H1 (cell line): ENCODE data around the gene MZF1. TPM values are rescaled to one million over a fixed set of nuclear protein-coding genes. Genes with fewer than 3 reads are reported as not detected.

Experiments used
- CTCF ChIA-PET: fragments of 300-600 bp; sonication (Branson Sonifier 250); formaldehyde crosslinking; loops from one replicate; lab custom pipeline; 2021; ENCODE audit not compliant: partially characterized antibody; lab: Charles Lee
- POLR2A ChIA-PET: fragments of 300-600 bp; sonication (Branson Sonifier 250); formaldehyde crosslinking; loops from one replicate; lab custom pipeline; 2021; ENCODE audit warnings: inconsistent platforms; ENCODE audit not compliant: partially characterized antibody; lab: Charles Lee
- DNase-seq, 2 experiments: peaks; one replicate each; pipeline versions ENCODE4 v3.0.0 to v3.0.0-alpha.2; 2010 to 2022; ENCODE audit warnings: low spot score in 2 of 2, low read depth in 1 of 2, mixed read lengths in 1 of 2
- FAIRE-seq: peaks from 2 replicates; lab custom pipeline; 2011; peaks lifted over from hg19 to GRCh38; lab: Jason Lieb, UNC
- H2AFZ ChIP-seq: 2 replicates; pipeline ENCODE4 v1.8.1; 2012; ENCODE audit warnings: low read length, inconsistent platforms
- H2AK5ac ChIP-seq: 2 replicates; pipeline ENCODE4 v1.6.1; 2013; ENCODE audit warnings: low read depth, low read length
- H2BK120ac ChIP-seq: replicated peaks from 2 replicates; pipeline ENCODE3; 2013; ENCODE audit warnings: low read depth, low read length, inconsistent platforms
- H2BK12ac ChIP-seq: 2 replicates; pipeline ENCODE4 v1.6.1; 2013; ENCODE audit warnings: low read depth, low read length
- H2BK15ac ChIP-seq: 2 replicates; pipeline ENCODE4 v1.6.1; 2013; ENCODE audit warnings: low read length
- H2BK20ac ChIP-seq: 2 replicates; pipeline ENCODE4 v1.6.1; 2013; ENCODE audit warnings: low read length
- H2BK5ac ChIP-seq: 2 replicates; pipeline ENCODE4 v1.6.1; 2013; ENCODE audit warnings: low read depth, low read length
- H3K14ac ChIP-seq: 2 replicates; pipeline ENCODE4 v1.6.1; 2013; ENCODE audit warnings: inconsistent platforms; ENCODE audit not compliant: insufficient read length
- H3K18ac ChIP-seq: 2 replicates; pipeline ENCODE4 v1.6.1; 2013; ENCODE audit warnings: low read length; ENCODE audit errors: extremely low read depth
- H3K23ac ChIP-seq: 2 replicates; pipeline ENCODE4 v1.6.1; 2013; ENCODE audit warnings: inconsistent platforms; ENCODE audit not compliant: insufficient read length
- H3K23me2 ChIP-seq: 2 replicates; pipeline ENCODE4 v1.6.1; 2013; ENCODE audit warnings: low read depth, low read length
- H3K27ac ChIP-seq: 2 replicates; pipeline ENCODE4 v1.6.1; 2011; ENCODE audit warnings: low read depth, low read length, inconsistent platforms
- H3K27me3 ChIP-seq, 4 experiments: replicated peaks in 1 of 4; 1 replicate in 1 of 4; 2 replicates in 3 of 4; pipeline versions ENCODE4 v1.6.1 to v1.8.1; 2011 to 2013; ENCODE audit warnings: low read length in 3 of 4, mild to moderate bottlenecking in 3 of 4, inconsistent platforms in 2 of 4, mixed read lengths in 2 of 4, moderate library complexity in 1 of 4; ENCODE audit not compliant: control insufficient read depth in 3 of 4, insufficient read depth in 3 of 4; ENCODE audit errors: extremely low read depth in 1 of 4
- H3K36me3 ChIP-seq, 4 experiments: 2 replicates each; pipeline versions ENCODE4 v1.6.1 to v1.8.1; 2011 to 2013; ENCODE audit warnings: mild to moderate bottlenecking in 4 of 4, low read length in 3 of 4, moderate library complexity in 2 of 4, control low read depth in 1 of 4, inconsistent platforms in 1 of 4; ENCODE audit not compliant: insufficient read depth in 4 of 4, control insufficient read depth in 2 of 4
- H3K4ac ChIP-seq: replicated peaks from 2 replicates; pipeline ENCODE3; 2013; ENCODE audit warnings: low read length, low read depth, mixed read lengths, inconsistent platforms; ENCODE audit not compliant: insufficient read length
- H3K4me1 ChIP-seq, 4 experiments: replicated peaks in 1 of 4; 1 replicate in 1 of 4; 2 replicates in 3 of 4; pipeline versions ENCODE4 v1.6.1 to v1.8.1; 2011 to 2013; ENCODE audit warnings: low read length in 3 of 4, inconsistent platforms in 2 of 4, mixed read lengths in 1 of 4; ENCODE audit not compliant: insufficient read depth in 4 of 4, control insufficient read depth in 3 of 4
- H3K4me2 ChIP-seq, 2 experiments: 2 replicates each; pipeline versions ENCODE4 v1.6.1 to v1.8.1; 2011 to 2013; ENCODE audit warnings: low read depth in 2 of 2, low read length in 2 of 2, control low read depth in 1 of 2, inconsistent platforms in 1 of 2, mild to moderate bottlenecking in 1 of 2; ENCODE audit not compliant: insufficient read depth in 1 of 2
- H3K4me3 ChIP-seq, 4 experiments: fragments of 200-600, 300-600 bp in 1 of 4; sonication (generic), shearing (Covaris generic), sonication (Bioruptor Twin) in 1 of 4; 2 replicates each; pipeline versions ENCODE4 v1.5.1 to v1.8.1; 2011 to 2016; ENCODE audit warnings: low read length in 4 of 4, low read depth in 3 of 4, control low read depth in 2 of 4, inconsistent platforms in 2 of 4, mild to moderate bottlenecking in 2 of 4, mixed read lengths in 1 of 4, moderate library complexity in 1 of 4; ENCODE audit not compliant: insufficient read depth in 2 of 4; ENCODE audit errors: extremely low read depth in 1 of 4
- H3K56ac ChIP-seq: replicated peaks from 2 replicates; pipeline ENCODE3; 2013; ENCODE audit warnings: low read depth, mild to moderate bottlenecking, mixed read lengths, low read length, inconsistent platforms; ENCODE audit not compliant: insufficient read length
- H3K79me1 ChIP-seq: 2 replicates; pipeline ENCODE4 v1.6.1; 2013; ENCODE audit warnings: low read depth, low read length, control low read depth
- H3K79me2 ChIP-seq, 2 experiments: 2 replicates each; pipeline versions ENCODE4 v1.6.1 to v1.8.1; 2012 to 2013; ENCODE audit warnings: low read length in 2 of 2, mild to moderate bottlenecking in 2 of 2, inconsistent platforms in 1 of 2; ENCODE audit not compliant: insufficient read depth in 2 of 2, control insufficient read depth in 1 of 2
- H3K9ac ChIP-seq, 4 experiments: replicated peaks in 1 of 4; 1 replicate in 1 of 4; 2 replicates in 3 of 4; pipeline versions ENCODE4 v1.6.1 to v1.8.1; 2011 to 2013; ENCODE audit warnings: low read depth in 3 of 4, low read length in 3 of 4, control low read depth in 2 of 4, mild to moderate bottlenecking in 2 of 4, moderate library complexity in 2 of 4, inconsistent platforms in 1 of 4; ENCODE audit errors: extremely low read depth in 1 of 4
- H3K9me3 ChIP-seq, 2 experiments: 2 replicates each; pipeline versions ENCODE4 v1.6.1 to v1.8.1; 2012 to 2013; ENCODE audit warnings: mild to moderate bottlenecking in 2 of 2, moderate library complexity in 2 of 2, control low read depth in 1 of 2, inconsistent platforms in 1 of 2, low read depth in 1 of 2, low read length in 1 of 2, mixed read lengths in 1 of 2; ENCODE audit not compliant: insufficient read depth in 2 of 2
- H4K20me1 ChIP-seq, 2 experiments: replicated peaks in 1 of 2; 2 replicates each; pipeline versions ENCODE3 to v1.8.1; 2011 to 2013; ENCODE audit warnings: inconsistent platforms in 2 of 2, low read length in 2 of 2, mild to moderate bottlenecking in 1 of 2; ENCODE audit not compliant: insufficient read depth in 2 of 2, control insufficient read depth in 1 of 2
- H4K5ac ChIP-seq: 2 replicates; pipeline ENCODE4 v1.6.1; 2013; ENCODE audit warnings: low read length, low read depth, mixed read lengths, inconsistent platforms; ENCODE audit not compliant: insufficient read length
- H4K8ac ChIP-seq: 2 replicates; pipeline ENCODE4 v1.8.0; 2013; ENCODE audit warnings: mild to moderate bottlenecking, moderate library complexity, low read length, inconsistent platforms; ENCODE audit not compliant: insufficient read depth; ENCODE audit errors: extremely low read depth
- H4K91ac ChIP-seq: replicated peaks from 2 replicates; pipeline ENCODE3; 2013; ENCODE audit warnings: low read length, mixed read lengths, inconsistent platforms; ENCODE audit not compliant: insufficient read length
- MAX ChIP-seq: IDR thresholded peaks from 2 replicates; pipeline ENCODE4 v1.6.1; 2012; ENCODE audit warnings: inconsistent platforms
- POLR2A ChIP-seq, 2 experiments: IDR thresholded peaks; 1 replicate in 1 of 2; 2 replicates in 1 of 2; pipeline ENCODE4 v1.6.1; 2011; ENCODE audit warnings: low read depth in 2 of 2, low read length in 2 of 2, mild to moderate bottlenecking in 2 of 2; ENCODE audit errors: control extremely low read depth in 1 of 2
- WGBS, 2 experiments: shearing (Covaris generic) in 1 of 2; methylation state at CpG; one replicate each; pipeline versions ENCODE4 v1.1.6 to v1.1.7; 2013 to 2015; ENCODE audit warnings: low lambda C conversion rate in 2 of 2, mixed read lengths in 2 of 2, inconsistent platforms in 1 of 2, low coverage in 1 of 2, missing lambda C conversion rate in 1 of 2; ENCODE audit not compliant: insufficient replicate concordance in 2 of 2, insufficient coverage in 1 of 2, insufficient read length in 1 of 2; ENCODE audit errors: extremely low coverage in 1 of 2, missing lambda C conversion rate in 1 of 2; 5-methylcytosine and 5-hydroxymethylcytosine counted together
- polyA plus RNA-seq, 7 experiments: library from polyadenylated mRNA; depleted of rRNA in 3 of 7; stranded (reverse) in 5 of 7; unstranded in 2 of 7; fragments of >200 nt in 5 of 7; fragments of 200-250 nt in 2 of 7; gene quantifications; 1 replicate in 5 of 7; 2 replicates in 1 of 7; 4 replicates in 1 of 7; pipeline versions ENCODE4 v1.2.1 to v1.2.3, GENCODE V29; 2011 to 2013; ENCODE audit warnings: missing spikeins in 2 of 7, mixed read lengths in 2 of 7
- total RNA-seq: library from RNA; stranded (reverse); fragmentation: NEBNext Ultra II Directional; extraction: Animal tissue kit (Norgen Biotek cat#: 25700); gene quantifications from 2 replicates; pipeline ENCODE4 v1.2.1, GENCODE V29; 2021

MZF1 gene
- total and polyA plus RNA-seq, 2 of the 8 experiments (the other 6 are each of a cell fraction or from before 2014, with no cell fraction given) = 15.2 to 25.0 TPM

- Histone ChIP-seq H3K4me2 (peak overlapping the region; percentile 78 to 96), H2BK12ac (0 out of 2 replicates have a peak overlapping the region, but pooled peaks have one; percentile 13), H3K36me3 (peaks cover 6 to 15% (median 10%) of the 10 kb centered on the region in 4 experiments), H2BK5ac (peak overlapping the region; percentile 21; the same call in 1 of the 2 replicates), H3K79me2 (peaks cover 7 to 19% of the 10 kb centered on the region in 2 experiments), H3K23ac (no peak overlapping the region), H3K4me3 (peak overlapping the region; percentile 76 to 97 (median 86)), H3K27ac (peak overlapping the region; percentile 94), H3K4me1 (peaks cover 0 to 38% (median 16%) of the 10 kb centered on the region in 4 experiments; a peak in 6 of 7 replicates), H3K27me3 (peaks cover 0 to 16% (median 6%) of the 10 kb centered on the region in 4 experiments; a peak in 4 of 7 replicates), H3K79me1 (no peaks in the 10 kb centered on the region; the same call in 1 of the 2 replicates), H2BK120ac (no peak overlapping the region), H3K23me2 (peaks cover 26% of the 10 kb centered on the region), H3K18ac (no peak overlapping the region; the same call in 1 of the 2 replicates), H2BK20ac (no peak overlapping the region), H3K4ac (peak overlapping the region; percentile 37), H4K8ac (peak overlapping the region; percentile 81), H2AK5ac (peak overlapping the region; percentile 75), H2AFZ (no peak overlapping the region), H3K14ac (no peak overlapping the region), H4K5ac (peak overlapping the region; percentile 89), H3K56ac (peak overlapping the region; percentile 81), H2BK15ac (peak overlapping the region; percentile 14; the same call in 1 of the 2 replicates), H3K9me3 (no peaks in the 10 kb centered on the region), H3K9ac (peak overlapping the region; percentile 38 to 99 (median 90)), H4K20me1 (peaks cover 0 to 7% of the 10 kb centered on the region in 2 experiments), H4K91ac (peak overlapping the region; percentile 27)
- TF ChIP-seq MAX = no peak
- peak in 1 of 2 experiments; percentile 25; a peak in 1 of 3 replicates for TF ChIP-seq POLR2A (IDR thresholded peaks at IDR 0.05; ENCODE audit: control extremely low read depth in 1 of 2, low read depth in 2 of 2, low read length in 2 of 2)
- CTCF ChIA-PET = interaction anchor here (1.0 to 7.3 kb wide), 5 partner anchors 15 to 41 kb away, joined by 3 to 35 read pairs (median 7); partner anchors contain the start of gene ZBTB45
- FAIRE-seq = no peak
- POLR2A ChIA-PET = interaction anchor here (1.0 to 17.2 kb wide), 12 partner anchors 10 to 168 kb away, joined by 3 to 434 read pairs (median 7); partner anchors contain the start of genes CHMP2A, MZF1, RNF225 and SLC27A5
- DNase-seq = no peak
- WGBS, 2 experiments = 90% methylated on average over 8 of the region's 8 CpGs; no CpG with 5 or more reads in 1 of the 2 experiments
Observed at GRCh38 chr19:58560007-58560887, 12.9 kb downstream of the MZF1 start.
